ENCODE results near the gene UBE2J2.

UBE2J2 gene

DNA sequence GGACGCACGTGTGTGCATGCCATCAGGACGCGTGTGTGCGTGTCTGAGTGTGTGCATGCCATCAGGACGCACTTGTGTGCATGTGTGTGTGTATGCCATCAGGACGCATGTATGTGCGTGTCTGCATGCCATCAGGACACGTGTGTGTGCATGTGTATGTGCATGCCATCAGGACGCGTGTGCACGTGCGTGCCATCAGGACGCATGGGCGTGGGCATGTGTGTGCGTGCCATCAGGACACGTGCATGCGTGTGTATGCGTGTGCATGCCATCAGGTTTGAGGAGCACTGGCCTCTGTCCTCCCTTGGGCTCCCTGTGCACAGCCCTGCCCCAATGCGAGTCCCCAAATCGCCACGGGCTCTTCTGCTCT lies 14.6 kb downstream of the UBE2J2 start:
- no peaks in the 10 kb centered on the region for H3K9me2 ChIP-seq (ENCODE audit: low read depth, low read length)
- no peak overlapping the region for H3K4me2 ChIP-seq (ENCODE audit: low read length)
- TF ChIP-seq, protein P1, sequence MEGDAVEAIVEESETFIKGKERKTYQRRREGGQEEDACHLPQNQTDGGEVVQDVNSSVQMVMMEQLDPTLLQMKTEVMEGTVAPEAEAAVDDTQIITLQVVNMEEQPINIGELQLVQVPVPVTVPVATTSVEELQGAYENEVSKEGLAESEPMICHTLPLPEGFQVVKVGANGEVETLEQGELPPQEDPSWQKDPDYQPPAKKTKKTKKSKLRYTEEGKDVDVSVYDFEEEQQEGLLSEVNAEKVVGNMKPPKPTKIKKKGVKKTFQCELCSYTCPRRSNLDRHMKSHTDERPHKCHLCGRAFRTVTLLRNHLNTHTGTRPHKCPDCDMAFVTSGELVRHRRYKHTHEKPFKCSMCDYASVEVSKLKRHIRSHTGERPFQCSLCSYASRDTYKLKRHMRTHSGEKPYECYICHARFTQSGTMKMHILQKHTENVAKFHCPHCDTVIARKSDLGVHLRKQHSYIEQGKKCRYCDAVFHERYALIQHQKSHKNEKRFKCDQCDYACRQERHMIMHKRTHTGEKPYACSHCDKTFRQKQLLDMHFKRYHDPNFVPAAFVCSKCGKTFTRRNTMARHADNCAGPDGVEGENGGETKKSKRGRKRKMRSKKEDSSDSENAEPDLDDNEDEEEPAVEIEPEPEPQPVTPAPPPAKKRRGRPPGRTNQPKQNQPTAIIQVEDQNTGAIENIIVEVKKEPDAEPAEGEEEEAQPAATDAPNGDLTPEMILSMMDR (IDR thresholded peaks at IDR 0.05; ENCODE audit: low read length): no peak
- no peak for TF ChIP-seq EZH2 (IDR thresholded peaks at IDR 0.05; ENCODE audit: borderline replicate concordance, low read length)
- H3K9me3 ChIP-seq (ENCODE audit: low read length): no peaks in the 10 kb centered on the region
- H3K27ac ChIP-seq (ENCODE audit: low read depth, low read length, poor library complexity, severe bottlenecking): no peak overlapping the region
- H3K9ac ChIP-seq (ENCODE audit: low read length): no peak overlapping the region
- peaks cover 14% of the 10 kb centered on the region for H3K4me1 ChIP-seq (ENCODE audit: insufficient read depth, low read length, severe bottlenecking)
- H2AFZ ChIP-seq (ENCODE audit: low read length): no peak overlapping the region
- no peaks in the 10 kb centered on the region for H4K20me1 ChIP-seq (ENCODE audit: insufficient read depth, low read length)
- no peaks in the 10 kb centered on the region for H3K27me3 ChIP-seq (ENCODE audit: insufficient read depth, low read length)
- H3F3A ChIP-seq (ENCODE audit: insufficient read depth, low read length): no peaks in the 10 kb centered on the region
- peaks cover 65% of the 10 kb centered on the region for H3K36me3 ChIP-seq (ENCODE audit: insufficient read depth, low read length)
- H3K4me3 ChIP-seq (ENCODE audit: low read depth, low read length, poor library complexity, severe bottlenecking): no peak overlapping the region
- H3K79me2 ChIP-seq (ENCODE audit: insufficient read depth, low read length): no peaks in the 10 kb centered on the region

DNA sequence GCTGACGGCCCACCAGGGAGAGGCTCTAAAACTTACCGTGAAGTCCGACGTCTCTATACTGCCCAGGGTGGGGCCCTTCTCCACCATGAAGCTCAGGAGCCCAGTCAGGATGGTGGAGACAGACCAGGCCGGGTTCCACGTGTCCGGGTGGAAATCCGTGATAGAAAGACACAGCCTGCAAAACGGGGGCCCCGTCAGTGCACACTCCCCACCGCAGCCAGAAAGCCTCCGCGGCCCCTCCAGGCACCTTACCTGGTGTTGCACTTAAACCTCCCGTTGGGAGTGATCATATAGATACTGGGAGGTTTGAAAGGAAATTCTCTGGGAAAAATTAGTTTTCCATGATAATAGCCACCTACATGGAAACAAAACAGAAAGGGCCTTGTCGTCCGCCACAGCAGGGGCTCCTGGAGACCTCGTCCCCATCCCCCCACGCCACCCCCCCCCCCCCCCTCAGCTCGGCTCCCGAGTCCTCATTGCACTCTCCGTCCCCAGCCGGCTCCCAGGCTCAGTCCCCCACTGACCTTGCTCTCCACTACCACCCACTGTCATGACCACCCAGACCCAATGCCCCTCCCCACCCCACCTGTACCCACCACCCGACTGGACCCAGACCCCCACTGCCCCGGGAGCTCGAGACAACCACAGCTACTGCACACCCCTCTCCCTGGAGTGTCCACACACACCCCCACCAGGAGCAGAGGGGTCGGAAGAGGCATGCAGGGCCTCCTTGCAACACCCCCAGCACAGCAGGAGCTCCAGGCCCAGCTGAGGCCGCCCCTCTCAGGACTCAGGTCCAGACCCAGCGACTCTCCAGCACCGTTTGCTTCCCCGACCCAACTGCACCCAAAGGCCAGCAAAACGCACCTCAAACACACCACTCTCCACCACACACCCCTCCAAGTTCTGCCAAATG lies 16.4 kb downstream of the UBE2J2 start:
- no peaks in the 10 kb centered on the region for H3K79me2 ChIP-seq (ENCODE audit: insufficient read depth, low read length)
- peaks cover 63% of the 10 kb centered on the region for H3K36me3 ChIP-seq (ENCODE audit: insufficient read depth, low read length)
- no peak overlapping the region for H3K27ac ChIP-seq (ENCODE audit: low read depth, low read length, poor library complexity, severe bottlenecking)
- H4K20me1 ChIP-seq (ENCODE audit: insufficient read depth, low read length): no peaks in the 10 kb centered on the region
- H3K4me3 ChIP-seq (ENCODE audit: low read depth, low read length, poor library complexity, severe bottlenecking): no peak overlapping the region
- H3K27me3 ChIP-seq (ENCODE audit: insufficient read depth, low read length): no peaks in the 10 kb centered on the region
- no peaks in the 10 kb centered on the region for H3F3A ChIP-seq (ENCODE audit: insufficient read depth, low read length)
- TF ChIP-seq EZH2 (IDR thresholded peaks at IDR 0.05; ENCODE audit: borderline replicate concordance, low read length): no peak
- TF ChIP-seq, protein P1 (IDR thresholded peaks at IDR 0.05; ENCODE audit: low read length): no peak
- no peaks in the 10 kb centered on the region for H3K9me3 ChIP-seq (ENCODE audit: low read length)
- peaks cover 14% of the 10 kb centered on the region for H3K4me1 ChIP-seq (ENCODE audit: insufficient read depth, low read length, severe bottlenecking)
- H3K4me2 ChIP-seq (ENCODE audit: low read length): no peak overlapping the region
- H3K9ac ChIP-seq (ENCODE audit: low read length): no peak overlapping the region
- no peaks in the 10 kb centered on the region for H3K9me2 ChIP-seq (ENCODE audit: low read depth, low read length)
- H2AFZ ChIP-seq (ENCODE audit: low read length): no peak overlapping the region

DNA sequence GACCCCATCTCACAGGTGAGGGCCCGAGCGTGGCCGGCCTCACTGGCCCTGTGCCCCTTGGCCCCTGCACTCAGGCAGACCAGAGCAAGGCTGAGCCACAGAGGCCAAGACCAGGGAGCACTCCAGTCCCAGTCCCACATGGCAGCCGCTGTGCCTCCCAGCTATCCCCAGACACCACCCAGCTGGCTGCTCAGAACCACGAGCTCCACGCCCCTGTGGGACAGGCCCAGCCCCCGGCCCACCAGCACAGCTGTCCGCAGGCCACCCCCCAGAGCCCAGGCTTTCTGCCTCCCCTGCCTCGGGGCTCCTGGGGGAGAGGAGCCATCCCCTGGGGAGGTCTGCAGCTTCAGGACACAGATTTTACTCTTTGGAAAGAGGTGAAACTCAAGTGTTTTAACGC lies 18.0 kb downstream of the UBE2J2 start:
- Histone ChIP-seq H3K4me3 (ENCODE audit: low read depth, low read length, poor library complexity, severe bottlenecking) (no peak overlapping the region), H3K27me3 (ENCODE audit: insufficient read depth, low read length) (no peaks in the 10 kb centered on the region), H3K9me3 (ENCODE audit: low read length) (no peaks in the 10 kb centered on the region), H3K4me2 (ENCODE audit: low read length) (no peak overlapping the region), H3K4me1 (ENCODE audit: insufficient read depth, low read length, severe bottlenecking) (peaks cover 13% of the 10 kb centered on the region), H2AFZ (ENCODE audit: low read length) (no peak overlapping the region), H3K36me3 (ENCODE audit: insufficient read depth, low read length) (peaks cover 53% of the 10 kb centered on the region), H3F3A (ENCODE audit: insufficient read depth, low read length) (no peaks in the 10 kb centered on the region), H3K9ac (ENCODE audit: low read length) (no peak overlapping the region), H3K27ac (ENCODE audit: low read depth, low read length, poor library complexity, severe bottlenecking) (no peak overlapping the region), H3K9me2 (ENCODE audit: low read depth, low read length) (no peaks in the 10 kb centered on the region), H4K20me1 (ENCODE audit: insufficient read depth, low read length) (no peaks in the 10 kb centered on the region), H3K79me2 (ENCODE audit: insufficient read depth, low read length) (no peaks in the 10 kb centered on the region)
- TF ChIP-seq, protein P1 (IDR thresholded peaks at IDR 0.05; ENCODE audit: low read length): no peak
- TF ChIP-seq EZH2 (IDR thresholded peaks at IDR 0.05; ENCODE audit: borderline replicate concordance, low read length): no peak
